GM21576 (cell line): ENCODE results near the gene FRMD4A.

Source experiments
- ATAC-seq: cut with Tn5 transposase; IDR thresholded peaks from one replicate; pipeline ENCODE4 v1.9.1; 2021; ENCODE audit warnings: mild to moderate bottlenecking, moderate library complexity; ENCODE audit not compliant: unreplicated experiment

Gene FRMD4A

DNA sequence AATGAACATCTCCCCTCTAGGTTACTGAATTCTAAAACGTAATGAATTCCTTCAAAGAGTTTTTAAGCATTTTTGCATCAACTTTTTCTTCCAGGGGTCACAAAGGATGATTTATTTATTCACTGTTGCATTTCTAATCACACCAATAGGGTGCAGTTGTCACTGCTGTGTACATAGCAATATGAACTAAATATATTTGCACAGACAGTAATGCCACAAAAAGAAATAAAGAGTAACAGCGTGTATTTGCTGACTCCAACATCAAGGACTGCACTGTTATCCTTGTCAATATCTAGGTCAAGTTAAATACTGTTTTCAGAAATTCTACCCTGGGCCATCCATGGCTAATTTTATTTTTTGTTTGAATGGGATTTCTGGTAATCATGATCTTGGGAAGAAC lies 138.0 kb downstream of the FRMD4A start:
- no peak for ATAC-seq

DNA sequence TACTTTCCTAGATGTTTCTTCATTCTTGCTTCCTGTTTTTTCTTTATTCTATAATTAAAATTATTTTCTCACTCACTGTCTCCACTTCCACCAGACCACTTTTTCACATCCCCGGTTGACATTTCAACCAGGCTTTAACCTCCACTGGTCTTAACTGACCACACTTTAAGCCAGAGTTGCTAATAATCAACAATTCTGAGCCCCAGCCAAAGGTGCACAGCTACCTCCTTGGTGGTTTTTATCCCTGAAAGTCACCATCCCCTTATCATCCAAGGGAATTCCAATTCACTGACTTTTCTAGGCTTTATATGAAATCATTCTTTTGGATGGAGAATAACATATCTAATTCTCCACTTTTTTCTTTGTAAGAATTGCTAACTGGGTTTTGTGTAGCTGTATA lies 138.9 kb downstream of the FRMD4A start:
- ATAC-seq: no peak

- no peak for ATAC-seq
These were observed 139.3 kb downstream of the FRMD4A start for GRCh38 chr10:14191407-14191806.

DNA sequence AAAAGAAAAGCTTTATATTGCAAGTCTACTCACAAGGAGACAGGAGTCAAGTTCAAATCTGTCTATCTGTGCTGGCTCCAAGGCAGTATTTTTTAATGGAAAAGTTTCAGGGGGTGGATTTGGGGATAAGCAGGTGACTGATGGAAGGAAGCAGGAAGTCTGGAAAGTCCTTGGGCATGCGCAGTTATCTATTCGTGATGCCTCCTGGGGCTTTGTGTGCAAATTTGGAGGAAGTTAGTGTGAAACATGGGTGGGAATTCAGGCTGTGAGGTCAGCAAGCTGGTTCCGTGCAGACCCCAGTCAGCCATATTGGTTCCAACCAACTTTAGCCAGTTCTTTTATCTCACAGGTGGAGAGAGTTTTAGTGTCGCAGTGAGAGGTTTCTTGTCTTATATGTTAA lies 140.0 kb downstream of the FRMD4A start:
- no peak for ATAC-seq

- ATAC-seq: no peak
These were observed 144.5 kb downstream of the FRMD4A start for GRCh38 chr10:14186245-14186644.

GRCh38 chr10:14185316-14186045 lies 145.2 kb downstream of the FRMD4A start:
- peak; percentile 83 for ATAC-seq

DNA sequence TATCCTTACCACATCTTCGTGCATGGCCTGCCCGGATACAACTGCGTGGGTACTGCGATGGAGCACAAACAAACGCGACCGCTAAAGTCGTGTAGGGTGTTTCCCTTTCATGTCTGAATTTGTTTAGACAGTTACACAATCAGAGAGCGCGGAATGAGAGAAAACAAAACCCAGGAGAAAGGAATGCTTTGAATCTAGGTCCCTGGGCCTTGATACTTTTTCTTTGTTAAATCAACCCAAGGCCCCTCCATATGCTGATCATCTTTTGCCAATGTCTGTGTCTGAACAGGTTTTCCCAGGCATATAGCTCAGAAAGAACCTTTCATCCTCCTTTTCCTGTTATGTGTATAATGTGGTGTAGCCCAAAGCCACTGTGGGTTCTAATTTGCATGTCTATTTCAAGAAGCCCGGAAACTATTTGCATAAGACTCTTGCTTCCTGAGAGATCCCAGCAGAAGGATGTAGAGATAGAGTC lies 145.8 kb downstream of the FRMD4A start:
- ATAC-seq: peak; percentile 71

DNA sequence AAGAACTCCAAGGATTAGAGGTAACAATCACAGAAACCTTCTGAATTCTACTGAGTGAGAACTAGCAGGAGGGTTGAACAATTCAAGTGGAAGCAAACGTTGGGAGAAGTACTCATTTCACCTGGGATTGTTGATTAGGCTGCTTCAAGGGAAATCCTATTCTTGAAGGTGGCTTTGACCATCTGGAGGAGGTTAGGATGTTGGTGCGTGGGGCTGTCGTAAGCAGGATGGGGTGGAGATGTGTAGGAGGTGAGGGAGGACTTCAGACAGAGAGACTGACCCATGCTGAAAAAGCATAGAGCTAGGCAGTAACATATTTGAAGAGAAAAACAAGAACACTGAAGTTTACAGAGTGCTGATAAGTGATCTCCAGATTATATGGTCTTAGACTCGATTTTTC lies 147.9 kb downstream of the FRMD4A start:
- ATAC-seq: no peak

DNA sequence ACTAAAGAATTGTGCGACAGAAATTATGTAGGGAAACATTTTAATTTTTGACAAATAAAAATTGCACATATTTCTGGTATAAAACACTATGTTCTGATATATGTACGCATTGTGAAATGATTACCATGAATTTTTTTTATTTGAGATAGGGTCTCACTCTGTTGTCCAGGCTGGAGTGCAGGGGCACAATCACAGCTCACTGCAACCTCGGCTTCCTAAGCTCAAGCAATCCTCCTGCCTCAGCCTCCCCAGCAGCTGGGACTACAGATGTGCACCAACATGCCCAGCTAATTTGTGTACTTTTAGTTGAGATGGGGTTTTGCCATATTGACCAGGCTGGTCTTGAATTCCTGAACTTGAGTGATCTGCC lies 149.2 kb downstream of the FRMD4A start:
- ATAC-seq: no peak

- no peak for ATAC-seq
These were observed 149.7 kb downstream of the FRMD4A start for GRCh38 chr10:14180911-14181566.

- no peak for ATAC-seq
These were observed 151.5 kb downstream of the FRMD4A start for GRCh38 chr10:14179251-14179650.

GRCh38 chr10:14173706-14174594 lies 156.8 kb downstream of the FRMD4A start:
- no peak for ATAC-seq

DNA sequence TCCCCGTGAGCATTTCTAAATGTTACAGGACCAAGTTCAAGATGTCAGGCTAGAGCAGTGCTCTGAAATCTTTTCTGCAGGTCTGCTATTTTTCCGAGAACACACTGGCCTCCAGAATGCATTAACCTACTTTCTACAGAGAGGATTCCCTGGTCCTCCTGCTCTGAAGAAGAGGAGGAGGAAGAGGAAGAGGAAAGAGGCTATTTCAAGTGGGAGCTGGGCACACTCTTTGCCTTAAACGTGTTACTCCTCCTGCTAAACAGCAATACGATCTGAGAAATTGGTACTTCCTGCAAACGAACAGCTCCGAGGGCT lies 157.4 kb downstream of the FRMD4A start:
- ATAC-seq: no peak

DNA sequence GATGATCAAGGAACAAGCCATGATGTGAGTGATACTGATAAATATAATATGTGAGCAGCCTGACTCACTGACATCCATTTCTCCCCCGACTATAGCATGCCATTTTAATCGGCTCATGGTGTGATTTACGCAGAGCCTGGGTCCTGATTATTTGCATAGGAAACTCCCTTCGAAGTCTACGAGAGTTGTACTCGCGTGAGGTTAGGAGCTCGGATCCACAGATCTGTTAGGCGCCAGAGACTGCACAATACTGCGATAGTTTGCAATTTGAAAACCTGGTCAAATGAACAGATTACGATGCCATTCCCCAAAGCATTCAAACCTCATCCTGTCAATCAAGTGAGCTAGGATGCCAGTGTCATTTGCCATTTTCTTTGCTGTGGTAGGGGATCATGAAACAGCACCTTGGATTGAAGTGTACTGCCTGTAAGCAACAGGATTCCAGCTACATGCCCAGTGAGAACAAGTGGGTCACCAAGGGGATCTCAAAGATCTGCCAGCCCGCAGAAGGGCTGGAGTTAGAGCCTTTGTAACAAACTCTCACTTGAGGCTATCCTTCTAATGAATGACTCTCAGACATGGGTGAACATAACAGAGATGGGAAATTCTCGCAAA lies 158.3 kb downstream of the FRMD4A start:
- no peak for ATAC-seq

- no peak for ATAC-seq
These were observed 159.4 kb downstream of the FRMD4A start for GRCh38 chr10:14171336-14171735.

DNA sequence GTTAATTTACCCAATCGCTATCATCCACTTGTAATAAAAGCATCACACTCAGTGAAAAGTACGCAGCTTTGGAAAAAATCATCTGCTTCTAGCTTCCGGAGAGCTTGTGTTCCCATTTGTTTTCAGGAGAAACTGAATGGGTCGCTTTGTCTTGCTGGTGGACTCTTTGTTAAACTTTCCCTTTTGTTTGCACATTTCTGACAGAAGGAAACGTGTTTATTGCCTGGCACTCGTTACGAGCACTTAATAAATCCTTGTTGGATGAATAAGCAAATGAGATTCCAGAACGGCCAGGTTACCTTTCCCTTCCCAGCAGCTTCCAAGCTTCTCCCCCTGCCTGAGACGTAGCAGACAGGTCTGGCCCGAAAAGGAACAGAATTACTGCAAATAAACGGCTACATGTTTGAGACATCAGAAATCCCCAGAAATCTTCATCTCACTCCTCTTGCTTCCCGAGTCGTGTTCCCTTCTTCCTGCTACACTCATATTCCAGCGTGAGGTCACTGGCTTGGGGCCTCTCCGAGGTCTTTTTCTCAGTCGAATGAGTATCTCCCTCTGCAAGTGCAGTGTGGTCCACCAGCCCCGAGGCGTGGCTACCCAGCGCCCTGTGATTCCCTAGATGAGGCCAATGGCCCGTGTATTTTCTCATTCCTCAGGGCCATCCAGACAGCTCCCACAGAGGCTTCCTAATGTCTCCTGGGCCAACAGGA lies 167.2 kb downstream of the FRMD4A start:
- ATAC-seq: no peak

GRCh38 chr10:14162629-14163344 lies 167.9 kb downstream of the FRMD4A start:
- ATAC-seq: no peak

- no peak for ATAC-seq
These were observed 168.7 kb downstream of the FRMD4A start for GRCh38 chr10:14162061-14162460.

DNA sequence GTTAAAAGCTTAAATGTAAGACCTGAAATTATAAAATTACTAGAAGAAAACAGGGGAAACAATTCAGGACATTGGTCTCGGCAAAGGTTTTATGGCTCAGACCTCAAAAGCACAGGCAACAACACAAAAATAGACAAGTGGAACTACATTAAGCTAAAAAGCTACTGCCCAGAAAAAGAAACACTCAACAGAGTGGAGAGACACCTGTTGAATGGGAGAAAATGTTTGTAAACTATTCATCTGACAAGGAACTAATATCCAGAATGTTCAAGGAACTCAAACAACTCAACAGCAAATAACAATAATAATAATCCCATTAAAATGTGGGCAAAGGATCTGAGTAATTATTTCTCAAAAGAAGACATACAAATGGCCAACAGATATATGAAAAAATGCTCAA lies 170.4 kb downstream of the FRMD4A start:
- ATAC-seq: no peak

DNA sequence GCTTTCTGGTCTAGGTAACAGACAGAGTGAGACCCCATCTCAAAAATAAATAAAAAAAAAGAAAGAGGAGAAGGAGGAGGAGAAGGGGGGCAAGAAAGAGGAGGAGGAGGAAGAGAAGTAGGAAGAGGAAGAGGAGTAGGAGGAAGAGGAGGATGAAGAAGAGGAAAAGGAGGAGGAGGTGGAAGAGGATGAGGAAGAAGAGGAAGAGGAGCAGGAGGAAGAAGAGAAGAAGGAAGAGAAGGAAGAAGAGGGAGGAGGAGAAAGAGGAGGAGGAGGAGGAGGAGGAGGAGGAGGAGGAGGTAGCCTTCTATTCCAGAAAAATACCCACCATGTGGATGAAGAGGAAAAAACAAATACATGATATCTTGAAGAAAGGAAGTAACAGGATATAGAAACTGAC lies 172.1 kb downstream of the FRMD4A start:
- ATAC-seq: no peak
